ENCODE results near the gene SIM2. TPM values are rescaled to one million over a fixed set of nuclear protein-coding genes. Genes with fewer than 3 reads are reported as not detected.

Gene SIM2
- polyA plus RNA-seq, 3 donors from 2014 or later = not detected

DNA sequence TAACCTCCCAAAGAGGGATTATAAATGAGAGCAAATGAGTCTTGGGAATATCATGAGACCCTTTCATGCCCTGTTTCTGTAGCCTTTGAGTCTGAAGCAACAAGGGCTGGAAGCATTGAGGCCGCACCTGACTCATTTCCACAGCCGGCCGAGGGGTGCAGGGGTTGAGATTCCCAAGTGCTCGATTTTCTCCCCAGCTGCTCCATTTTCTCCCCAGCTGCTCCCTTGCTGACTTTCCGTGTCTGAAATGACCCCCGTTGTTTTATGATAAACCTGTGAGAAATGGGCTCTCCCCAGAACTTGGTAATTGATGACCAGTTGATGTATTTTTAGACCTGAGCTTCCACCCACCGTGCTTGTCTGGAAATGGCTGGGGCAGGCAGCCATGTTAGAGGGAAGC is 22.9 kb downstream of the SIM2 start:
- H3K4me3 Mint-ChIP-seq = no peak overlapping the region
- H3K9me3 Mint-ChIP-seq = no peaks in the 10 kb centered on the region
- no peaks in the 10 kb centered on the region for H3K36me3 Mint-ChIP-seq
- no peak overlapping the region for H3K27ac Mint-ChIP-seq
- H3K27me3 Mint-ChIP-seq (ENCODE audit: low read depth in 3 of 3) = peaks cover 4 to 19% (median 6%) of the 10 kb centered on the region in 3 donors
- no peaks in the 10 kb centered on the region for H3K4me1 Mint-ChIP-seq
- no peak for DNase-seq

DNA sequence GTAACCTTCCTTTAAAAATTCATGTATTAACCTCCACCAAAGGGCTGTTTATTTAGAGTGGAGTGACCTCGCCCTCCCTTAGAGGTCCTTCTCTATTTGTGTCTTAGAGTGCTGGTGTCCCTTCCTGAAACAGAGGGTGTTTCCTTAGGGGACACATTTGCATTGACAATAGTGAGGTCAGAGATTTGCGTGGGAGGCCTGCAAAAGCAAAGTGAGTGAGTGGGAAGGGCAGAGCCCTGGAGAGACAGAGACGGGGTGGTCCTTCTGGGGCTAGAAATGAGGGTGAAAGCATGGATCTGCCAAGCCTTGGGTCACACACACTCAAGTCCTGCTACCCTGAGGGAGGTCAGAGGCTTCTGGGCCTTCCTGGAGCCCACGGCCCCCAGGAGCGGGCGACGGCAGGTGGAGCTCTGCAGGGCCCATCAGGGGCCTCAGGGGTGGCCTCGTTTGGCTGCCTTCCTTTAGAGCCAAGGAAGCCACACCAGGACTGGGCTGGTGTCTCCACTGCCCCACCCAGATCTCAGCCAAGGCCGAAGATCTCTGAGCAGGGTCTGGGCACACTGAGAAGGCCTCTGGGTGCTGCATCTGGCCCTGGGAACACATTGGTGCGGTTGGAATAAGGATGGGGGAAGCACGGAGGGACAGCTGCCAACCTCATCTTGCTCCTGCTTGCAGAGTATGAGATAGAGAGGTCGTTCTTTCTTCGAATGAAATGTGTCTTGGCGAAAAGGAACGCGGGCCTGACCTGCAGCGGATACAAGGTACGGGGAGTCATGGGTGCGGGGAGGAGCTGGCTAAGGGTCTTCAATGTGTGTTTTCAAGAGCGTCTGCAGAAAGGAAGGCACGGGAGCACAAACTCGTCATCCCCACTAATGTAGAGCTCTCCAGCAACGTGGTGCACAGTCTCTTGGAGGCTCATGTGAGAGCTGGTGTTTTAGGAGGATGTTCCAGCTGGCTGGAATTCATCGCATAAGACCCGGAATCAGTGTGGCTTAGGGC is 23.8 kb downstream of the SIM2 start:
- Mint-ChIP-seq H3K4me3 (no peak overlapping the region), H3K27ac (no peak overlapping the region), H3K36me3 (no peaks in the 10 kb centered on the region), H3K27me3 (ENCODE audit: low read depth in 3 of 3) (peaks cover 5 to 22% (median 6%) of the 10 kb centered on the region in 3 donors), H3K4me1 (no peaks in the 10 kb centered on the region), H3K9me3 (no peaks in the 10 kb centered on the region)
- DNase-seq = no peak

DNA sequence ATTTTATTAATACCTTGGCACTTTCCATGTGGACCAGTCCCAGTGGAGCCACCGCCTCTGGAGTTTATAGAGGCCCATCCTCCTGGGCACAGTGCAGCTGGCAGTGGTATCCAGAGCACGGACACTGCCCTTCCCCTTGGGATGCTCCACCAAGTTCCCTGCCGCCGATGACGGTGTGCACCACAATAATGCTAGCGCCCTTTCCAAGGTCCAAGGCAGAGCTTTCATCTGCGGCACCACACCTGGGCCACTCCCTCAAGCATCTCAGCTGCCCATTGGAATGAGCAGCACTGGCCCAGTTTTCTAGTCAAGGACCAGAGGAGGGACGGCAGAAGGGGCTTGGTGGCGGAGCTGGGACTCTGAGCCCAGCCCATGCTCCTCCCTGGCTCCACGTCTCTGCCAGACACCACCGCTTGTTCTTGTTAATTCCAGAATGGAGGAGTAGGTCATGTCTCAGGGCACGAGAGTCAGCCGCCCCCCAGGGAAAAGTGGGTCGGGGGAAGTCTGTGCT is 24.5 kb downstream of the SIM2 start:
- Mint-ChIP-seq H3K27ac (no peak overlapping the region), H3K36me3 (no peaks in the 10 kb centered on the region), H3K9me3 (no peaks in the 10 kb centered on the region), H3K4me1 (no peaks in the 10 kb centered on the region), H3K4me3 (no peak overlapping the region), H3K27me3 (ENCODE audit: low read depth in 3 of 3) (peaks cover 5 to 17% (median 6%) of the 10 kb centered on the region in 3 donors)
- no peak for DNase-seq

DNA sequence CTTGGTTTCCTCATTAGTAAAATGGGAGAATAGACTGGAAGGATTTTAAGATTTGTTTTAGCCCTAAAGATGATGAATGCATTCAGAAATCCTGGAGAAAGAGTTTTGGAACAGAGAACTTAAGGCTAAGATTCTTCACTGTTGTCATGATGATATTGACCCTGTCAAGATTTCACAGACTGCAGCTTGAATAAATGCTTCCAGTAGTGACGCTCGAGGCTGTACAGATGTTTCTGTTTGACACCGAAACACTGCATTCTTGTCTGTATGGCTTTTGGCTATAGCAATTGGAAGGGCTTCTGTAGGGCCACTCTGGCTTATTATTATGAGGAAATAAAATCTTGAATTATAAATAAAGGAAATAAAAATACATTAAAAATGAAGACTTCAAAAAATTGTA is 25.7 kb downstream of the SIM2 start:
- Mint-ChIP-seq H3K4me3 (no peak overlapping the region), H3K27ac (no peak overlapping the region), H3K36me3 (no peaks in the 10 kb centered on the region), H3K4me1 (no peaks in the 10 kb centered on the region), H3K27me3 (ENCODE audit: low read depth in 3 of 3) (peaks cover 5 to 15% (median 6%) of the 10 kb centered on the region in 3 donors), H3K9me3 (no peaks in the 10 kb centered on the region)
- DNase-seq = no peak

DNA sequence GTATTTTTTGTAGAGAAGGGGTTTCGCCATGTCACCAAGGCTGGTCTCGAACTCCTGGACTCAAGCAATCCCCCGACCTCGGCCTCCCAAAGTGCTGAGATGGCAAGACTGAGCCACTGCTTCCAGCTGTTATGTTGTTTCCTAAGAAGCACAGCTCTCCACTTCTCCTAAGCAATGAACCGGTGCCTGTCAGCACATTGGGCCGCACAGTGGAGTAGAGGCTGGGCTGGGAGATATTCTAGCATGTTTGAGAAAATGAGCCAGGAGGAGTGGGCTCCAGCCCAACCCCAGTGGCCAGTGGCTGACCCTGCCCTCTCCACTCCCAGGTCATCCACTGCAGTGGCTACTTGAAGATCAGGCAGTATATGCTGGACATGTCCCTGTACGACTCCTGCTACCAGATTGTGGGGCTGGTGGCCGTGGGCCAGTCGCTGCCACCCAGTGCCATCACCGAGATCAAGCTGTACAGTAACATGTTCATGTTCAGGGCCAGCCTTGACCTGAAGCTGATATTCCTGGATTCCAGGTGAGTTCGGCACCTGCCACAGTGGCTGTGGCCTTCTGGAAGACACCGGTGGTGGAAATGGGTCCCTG is 27.0 kb downstream of the SIM2 start:
- no peak overlapping the region for H3K27ac Mint-ChIP-seq
- no peaks in the 10 kb centered on the region for H3K9me3 Mint-ChIP-seq
- H3K36me3 Mint-ChIP-seq = no peaks in the 10 kb centered on the region
- no peak overlapping the region for H3K4me3 Mint-ChIP-seq
- H3K4me1 Mint-ChIP-seq = no peaks in the 10 kb centered on the region
- no peak for DNase-seq
- H3K27me3 Mint-ChIP-seq (ENCODE audit: low read depth in 3 of 3) = peaks cover 7 to 9% (median 8%) of the 10 kb centered on the region in 3 donors

- Mint-ChIP-seq H3K9me3 (no peaks in the 10 kb centered on the region), H3K4me3 (no peak overlapping the region), H3K4me1 (no peaks in the 10 kb centered on the region), H3K27me3 (ENCODE audit: low read depth in 3 of 3) (peaks cover 6 to 11% (median 8%) of the 10 kb centered on the region in 3 donors), H3K27ac (no peak overlapping the region), H3K36me3 (no peaks in the 10 kb centered on the region)
- no peak for DNase-seq
These were observed 29.0 kb downstream of the SIM2 start for GRCh38 chr21:36727866-36728265.

- Mint-ChIP-seq H3K27ac (no peak overlapping the region), H3K9me3 (no peaks in the 10 kb centered on the region), H3K4me3 (no peak overlapping the region), H3K4me1 (no peaks in the 10 kb centered on the region), H3K36me3 (no peaks in the 10 kb centered on the region), H3K27me3 (ENCODE audit: low read depth in 3 of 3) (peaks cover 5 to 11% (median 6%) of the 10 kb centered on the region in 3 donors)
- no peak for DNase-seq
These were observed 29.6 kb downstream of the SIM2 start for GRCh38 chr21:36728371-36729111.

DNA sequence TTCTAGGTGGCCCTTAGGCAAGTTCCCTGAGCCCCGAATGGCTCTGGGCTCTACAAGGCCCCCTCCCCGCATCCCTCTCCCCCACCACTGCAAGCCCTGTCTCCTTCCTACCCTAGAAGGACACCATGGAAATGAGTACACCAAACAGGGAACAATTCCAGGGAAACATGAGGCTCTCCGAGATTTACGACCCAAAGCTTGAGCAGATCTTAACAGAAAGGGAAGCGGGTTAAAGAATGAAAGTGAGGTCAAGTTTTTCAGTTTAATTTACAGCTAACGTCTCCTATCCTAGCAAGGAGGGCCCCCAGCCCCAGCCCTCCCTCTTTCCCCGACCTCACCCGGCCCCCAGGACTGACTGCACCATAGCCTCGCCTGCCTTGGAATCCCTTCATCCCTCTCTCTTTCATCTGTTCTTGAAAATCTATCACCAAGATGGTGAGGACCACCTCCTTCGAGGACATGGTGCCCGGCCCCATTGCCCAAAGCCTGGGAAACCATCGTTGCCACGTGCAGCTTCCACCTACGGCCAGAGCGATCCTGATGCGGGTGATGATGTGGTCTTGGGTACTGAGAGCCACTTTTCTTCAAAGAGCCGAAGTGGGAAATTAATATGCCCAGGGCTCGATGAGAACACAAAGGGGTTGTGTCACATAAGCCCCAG is 30.5 kb downstream of the SIM2 start:
- Mint-ChIP-seq H3K27me3 (ENCODE audit: low read depth in 3 of 3) (peaks cover 5 to 11% (median 6%) of the 10 kb centered on the region in 3 donors), H3K9me3 (no peaks in the 10 kb centered on the region), H3K36me3 (no peaks in the 10 kb centered on the region), H3K27ac (no peak overlapping the region), H3K4me3 (no peak overlapping the region), H3K4me1 (no peaks in the 10 kb centered on the region)
- no peak for DNase-seq

- Mint-ChIP-seq H3K9me3 (no peaks in the 10 kb centered on the region), H3K4me3 (no peak overlapping the region), H3K36me3 (no peaks in the 10 kb centered on the region), H3K27me3 (ENCODE audit: low read depth in 3 of 3) (peaks cover 5 to 11% (median 8%) of the 10 kb centered on the region in 3 donors), H3K27ac (no peak overlapping the region), H3K4me1 (no peaks in the 10 kb centered on the region)
- no peak for DNase-seq
These were observed 31.7 kb downstream of the SIM2 start for GRCh38 chr21:36730291-36731281.

GRCh38 chr21:36732217-36732616 is 33.3 kb downstream of the SIM2 start:
- no peak for DNase-seq
- Mint-ChIP-seq H3K4me3 (no peak overlapping the region), H3K9me3 (no peaks in the 10 kb centered on the region), H3K27me3 (ENCODE audit: low read depth in 3 of 3) (peaks cover 5 to 13% (median 10%) of the 10 kb centered on the region in 3 donors), H3K36me3 (no peaks in the 10 kb centered on the region), H3K27ac (no peak overlapping the region), H3K4me1 (no peaks in the 10 kb centered on the region)

GRCh38 chr21:36732761-36733160 is 33.8 kb downstream of the SIM2 start:
- Mint-ChIP-seq H3K27me3 (ENCODE audit: low read depth in 3 of 3) (peaks cover 4 to 13% (median 6%) of the 10 kb centered on the region in 3 donors), H3K9me3 (no peaks in the 10 kb centered on the region), H3K36me3 (no peaks in the 10 kb centered on the region), H3K4me1 (no peaks in the 10 kb centered on the region), H3K4me3 (no peak overlapping the region), H3K27ac (no peak overlapping the region)
- no peak for DNase-seq

- Mint-ChIP-seq H3K27ac (no peak overlapping the region), H3K4me3 (no peak overlapping the region), H3K36me3 (no peaks in the 10 kb centered on the region), H3K9me3 (peaks cover 0 to 2% (median 0%) of the 10 kb centered on the region in 6 donors), H3K4me1 (no peaks in the 10 kb centered on the region), H3K27me3 (ENCODE audit: low read depth in 3 of 3) (peaks cover 6 to 14% (median 6%) of the 10 kb centered on the region in 3 donors)
- DNase-seq = no peak
These were observed 34.9 kb downstream of the SIM2 start for GRCh38 chr21:36733857-36734256.

Data from immature natural killer cell (primary cell).